ENCODE measurements around the gene PCLO. TPM values are rescaled to one million over a fixed set of nuclear protein-coding genes. Genes with fewer than 3 reads are reported as not detected.

Gene PCLO
- total RNA-seq, 1 donor from 2014 or later = 17.4 TPM

DNA sequence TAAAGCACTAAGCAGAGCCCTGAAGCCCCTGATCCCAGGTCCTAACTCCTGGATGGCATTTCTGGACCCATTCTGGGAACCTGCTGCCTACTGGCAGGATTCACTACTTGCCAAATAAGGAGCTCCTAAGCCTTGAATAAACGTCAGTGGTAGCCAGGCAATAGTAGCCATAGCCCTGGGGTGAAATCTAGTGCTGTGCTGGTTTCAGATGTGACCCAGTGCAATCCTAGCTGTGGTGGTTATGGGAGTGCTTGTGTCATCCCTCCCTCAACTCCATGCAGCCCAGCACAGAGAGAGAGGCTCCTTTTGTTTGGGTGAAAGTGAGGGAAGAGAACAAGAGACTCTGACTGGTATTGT lies 43.7 kb downstream of the PCLO start:
- peaks cover 8% of the 10 kb centered on the region for H3K4me1 Mint-ChIP-seq (ENCODE audit: low read depth, unreplicated experiment)
- H3K9me3 Mint-ChIP-seq (ENCODE audit: unreplicated experiment) = peaks cover 15% of the 10 kb centered on the region
- no peak for DNase-seq
- TF ChIP-seq, protein P1, sequence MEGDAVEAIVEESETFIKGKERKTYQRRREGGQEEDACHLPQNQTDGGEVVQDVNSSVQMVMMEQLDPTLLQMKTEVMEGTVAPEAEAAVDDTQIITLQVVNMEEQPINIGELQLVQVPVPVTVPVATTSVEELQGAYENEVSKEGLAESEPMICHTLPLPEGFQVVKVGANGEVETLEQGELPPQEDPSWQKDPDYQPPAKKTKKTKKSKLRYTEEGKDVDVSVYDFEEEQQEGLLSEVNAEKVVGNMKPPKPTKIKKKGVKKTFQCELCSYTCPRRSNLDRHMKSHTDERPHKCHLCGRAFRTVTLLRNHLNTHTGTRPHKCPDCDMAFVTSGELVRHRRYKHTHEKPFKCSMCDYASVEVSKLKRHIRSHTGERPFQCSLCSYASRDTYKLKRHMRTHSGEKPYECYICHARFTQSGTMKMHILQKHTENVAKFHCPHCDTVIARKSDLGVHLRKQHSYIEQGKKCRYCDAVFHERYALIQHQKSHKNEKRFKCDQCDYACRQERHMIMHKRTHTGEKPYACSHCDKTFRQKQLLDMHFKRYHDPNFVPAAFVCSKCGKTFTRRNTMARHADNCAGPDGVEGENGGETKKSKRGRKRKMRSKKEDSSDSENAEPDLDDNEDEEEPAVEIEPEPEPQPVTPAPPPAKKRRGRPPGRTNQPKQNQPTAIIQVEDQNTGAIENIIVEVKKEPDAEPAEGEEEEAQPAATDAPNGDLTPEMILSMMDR (IDR thresholded peaks at IDR 0.05; ENCODE audit: partially characterized antibody, unreplicated experiment) = no peak
- no peak overlapping the region for H3K4me3 Mint-ChIP-seq (ENCODE audit: unreplicated experiment)
- no peaks in the 10 kb centered on the region for H3K27me3 Mint-ChIP-seq (ENCODE audit: unreplicated experiment)
- H3K27ac Mint-ChIP-seq (ENCODE audit: unreplicated experiment) = no peak overlapping the region
- H3K36me3 Mint-ChIP-seq (ENCODE audit: unreplicated experiment) = peaks cover 13% of the 10 kb centered on the region

DNA sequence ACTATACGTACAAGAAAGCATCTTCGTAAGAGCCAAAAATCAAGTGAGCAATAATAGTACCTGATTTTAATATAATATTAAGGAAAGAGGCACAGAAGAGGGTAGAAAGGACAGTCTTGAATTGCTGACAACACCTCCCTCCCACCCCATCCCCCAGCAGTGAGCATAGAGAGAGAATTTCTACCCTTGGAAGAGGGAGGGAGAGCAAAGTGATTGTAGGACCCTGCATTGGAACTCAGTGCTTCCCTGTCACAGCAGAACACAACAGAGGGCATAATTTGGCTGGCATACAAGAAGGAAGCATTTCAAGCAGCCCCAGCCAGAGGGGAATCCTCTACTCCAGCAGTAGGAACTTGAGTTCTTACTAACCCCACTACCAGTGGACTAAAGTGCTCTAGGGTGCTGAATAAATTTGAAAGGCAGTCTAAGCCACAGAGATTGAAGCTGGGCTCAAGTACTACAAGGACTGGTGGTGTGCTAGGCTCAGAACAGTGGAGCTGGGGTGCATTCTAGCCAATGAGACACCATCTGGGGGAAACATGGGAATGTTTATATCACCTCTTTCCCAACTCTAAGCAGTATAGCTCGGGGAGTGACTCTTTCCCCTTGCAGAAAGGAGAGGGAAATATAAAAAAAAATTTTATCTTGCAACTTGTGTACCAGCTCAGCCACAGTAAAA lies 44.2 kb downstream of the PCLO start:
- no peak for DNase-seq
- peaks cover 13% of the 10 kb centered on the region for H3K9me3 Mint-ChIP-seq (ENCODE audit: unreplicated experiment)
- H3K27me3 Mint-ChIP-seq (ENCODE audit: unreplicated experiment) = no peaks in the 10 kb centered on the region
- TF ChIP-seq, protein P1 (IDR thresholded peaks at IDR 0.05; ENCODE audit: partially characterized antibody, unreplicated experiment) = no peak
- peaks cover 8% of the 10 kb centered on the region for H3K4me1 Mint-ChIP-seq (ENCODE audit: low read depth, unreplicated experiment)
- H3K4me3 Mint-ChIP-seq (ENCODE audit: unreplicated experiment) = no peak overlapping the region
- no peak overlapping the region for H3K27ac Mint-ChIP-seq (ENCODE audit: unreplicated experiment)
- peaks cover 13% of the 10 kb centered on the region for H3K36me3 Mint-ChIP-seq (ENCODE audit: unreplicated experiment)

DNA sequence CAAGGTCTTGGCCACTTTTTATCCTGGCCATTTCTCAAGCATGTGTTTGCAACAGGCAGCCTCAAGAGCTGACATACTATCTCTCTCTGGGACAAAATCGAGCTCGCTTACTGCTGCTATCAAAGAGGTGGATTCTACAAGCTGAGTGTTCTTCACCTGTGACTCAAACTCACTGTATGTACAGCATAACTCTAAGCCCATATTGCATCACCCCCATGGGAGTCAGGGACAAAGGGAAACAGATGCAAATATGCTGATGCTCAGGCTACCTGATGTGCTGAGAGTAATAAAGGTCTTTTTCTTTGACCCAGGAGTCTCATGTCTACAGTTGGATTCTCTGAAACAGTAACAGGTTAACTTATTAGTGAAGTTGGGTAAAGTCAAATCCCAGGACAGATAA lies 45.2 kb downstream of the PCLO start:
- H3K9me3 Mint-ChIP-seq (ENCODE audit: unreplicated experiment) = peaks cover 9% of the 10 kb centered on the region
- peaks cover 13% of the 10 kb centered on the region for H3K36me3 Mint-ChIP-seq (ENCODE audit: unreplicated experiment)
- no peak overlapping the region for H3K4me3 Mint-ChIP-seq (ENCODE audit: unreplicated experiment)
- H3K27me3 Mint-ChIP-seq (ENCODE audit: unreplicated experiment) = no peaks in the 10 kb centered on the region
- H3K27ac Mint-ChIP-seq (ENCODE audit: unreplicated experiment) = no peak overlapping the region
- DNase-seq = no peak
- peaks cover 8% of the 10 kb centered on the region for H3K4me1 Mint-ChIP-seq (ENCODE audit: low read depth, unreplicated experiment)
- TF ChIP-seq, protein P1 (IDR thresholded peaks at IDR 0.05; ENCODE audit: partially characterized antibody, unreplicated experiment) = no peak

DNA sequence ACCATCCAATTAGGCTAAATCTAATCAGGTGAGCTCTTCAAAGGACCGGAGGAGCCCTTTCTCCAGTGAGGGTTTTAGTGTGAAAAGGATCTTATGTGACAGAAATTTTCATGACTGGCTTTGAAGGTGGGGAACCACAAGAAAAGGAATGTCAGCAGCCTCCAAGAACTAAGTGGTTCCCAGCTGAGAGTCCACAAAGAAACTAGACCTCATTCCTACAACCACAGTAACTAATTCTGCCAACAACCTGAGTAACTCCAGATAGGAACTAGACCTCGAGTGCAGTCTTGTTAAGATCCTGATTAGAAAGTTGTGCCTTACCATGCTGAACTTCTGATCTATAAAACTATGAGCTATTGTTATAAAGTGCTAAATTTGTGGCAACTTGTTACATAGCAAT lies 51.3 kb downstream of the PCLO start:
- DNase-seq = no peak
- H3K36me3 Mint-ChIP-seq (ENCODE audit: unreplicated experiment) = no peaks in the 10 kb centered on the region
- peaks cover 1% of the 10 kb centered on the region for H3K27me3 Mint-ChIP-seq (ENCODE audit: unreplicated experiment)
- no peaks in the 10 kb centered on the region for H3K9me3 Mint-ChIP-seq (ENCODE audit: unreplicated experiment)
- no peak overlapping the region for H3K27ac Mint-ChIP-seq (ENCODE audit: unreplicated experiment)
- no peak overlapping the region for H3K4me3 Mint-ChIP-seq (ENCODE audit: unreplicated experiment)
- TF ChIP-seq, protein P1 (IDR thresholded peaks at IDR 0.05; ENCODE audit: partially characterized antibody, unreplicated experiment) = no peak
- peaks cover 3% of the 10 kb centered on the region for H3K4me1 Mint-ChIP-seq (ENCODE audit: low read depth, unreplicated experiment)

DNA sequence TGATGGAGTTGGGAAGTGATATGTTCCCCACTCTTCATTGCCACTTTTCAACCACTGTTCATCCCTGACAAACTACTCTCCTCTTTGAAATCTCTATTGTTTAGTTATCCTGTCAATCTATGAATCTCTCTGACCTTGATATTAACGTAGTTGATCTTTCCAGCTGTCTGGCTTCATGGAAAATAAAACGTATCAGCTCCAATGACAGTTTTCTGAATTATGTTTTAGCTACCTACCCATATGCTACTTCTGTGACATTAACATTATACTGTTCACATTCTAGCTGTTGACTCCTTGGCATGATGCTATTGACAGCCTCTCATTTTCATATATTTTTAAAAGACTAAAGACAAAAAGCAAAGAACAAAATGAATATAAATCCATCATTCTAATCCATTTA lies 53.3 kb downstream of the PCLO start:
- Mint-ChIP-seq H3K9me3 (ENCODE audit: unreplicated experiment) (no peaks in the 10 kb centered on the region), H3K4me1 (ENCODE audit: low read depth, unreplicated experiment) (peaks cover 10% of the 10 kb centered on the region), H3K27me3 (ENCODE audit: unreplicated experiment) (peaks cover 1% of the 10 kb centered on the region), H3K36me3 (ENCODE audit: unreplicated experiment) (no peaks in the 10 kb centered on the region), H3K27ac (ENCODE audit: unreplicated experiment) (no peak overlapping the region), H3K4me3 (ENCODE audit: unreplicated experiment) (no peak overlapping the region)
- no peak for DNase-seq
- TF ChIP-seq, protein P1 (IDR thresholded peaks at IDR 0.05; ENCODE audit: partially characterized antibody, unreplicated experiment) = no peak

Data from glutamatergic neuron (in vitro differentiated cells).